Posterior vena cava (tissue), 2 donors: Measurements from ENCODE around the gene KDM4C. TPM values are rescaled to one million over a fixed set of nuclear protein-coding genes. Genes with fewer than 3 reads are reported as not detected.
"Not testable (repeated sequence)": the region's sequence is repeated elsewhere in the genome, so short reads cannot be mapped to it uniquely, and the experiment has no call there.

ENCODE experiments used
- DNase-seq: peaks from one replicate; pipeline ENCODE4 v3.0.0-alpha.2; 2020; ENCODE audit warnings: low spot score
- intact Hi-C, 2 donors: fragments of 100-400 bp; cut with DNase I; formaldehyde crosslinking; loops; one replicate each; pipeline versions ENCODE4 v1.14.1 to v1.14.2; 2022 to 2023
- total RNA-seq, 2 donors: library from RNA; stranded (reverse); fragmentation: NEBNext Ultra II Directional; extraction: Animal tissue kit (Norgen Biotek cat#: 25700); gene quantifications; one replicate each; pipeline ENCODE4 v1.2.1, GENCODE V29; 2021
- donor health status: DM: yes; HTN: yes; CAD: no.
- donor health status: DM: yes; HTN: yes; CAD: no.

The KDM4C gene
- total RNA-seq, 2 donors from 2014 or later: 31.1 to 36.7 TPM

- intact Hi-C loops: no loop called here
- no peak for DNase-seq
Observed at GRCh38 chr9:6943293-6943692, 185.5 kb downstream of the KDM4C start.

- DNase-seq: no peak
- intact Hi-C loops: no loop called here
Observed at GRCh38 chr9:6944093-6944551, 186.3 kb downstream of the KDM4C start.

GRCh38 chr9:6944896-6945295 is 187.1 kb downstream of the KDM4C start:
- DNase-seq: no peak
- intact Hi-C loops: no loop called here

GRCh38 chr9:6945816-6946215 is 188.0 kb downstream of the KDM4C start:
- DNase-seq: no peak
- intact Hi-C loops: no loop called here

- no peak for DNase-seq
- intact Hi-C loops: no loop called here
Observed at GRCh38 chr9:6946583-6947166, 188.9 kb downstream of the KDM4C start.

GRCh38 chr9:6948921-6949320 is 191.1 kb downstream of the KDM4C start:
- DNase-seq: not testable (repeated sequence)

GRCh38 chr9:6955251-6955921 is 197.6 kb downstream of the KDM4C start:
- DNase-seq: no peak
- intact Hi-C loops: no loop called here

More at GRCh38 chr9:6948921-6949320, 191.1 kb downstream of the KDM4C start:
- intact Hi-C loops: not testable (repeated sequence)

GRCh38 chr9:6956879-6957278 is 199.1 kb downstream of the KDM4C start:
- DNase-seq: no peak
- intact Hi-C loops: no loop called here

- intact Hi-C loops: no loop called here
- no peak for DNase-seq
Observed at GRCh38 chr9:6959270-6960000, 201.7 kb downstream of the KDM4C start.

GRCh38 chr9:6960777-6961176 is 203.0 kb downstream of the KDM4C start:
- DNase-seq: no peak
- intact Hi-C loops: no loop called here

- intact Hi-C loops: no loop called here
- no peak for DNase-seq
Observed at GRCh38 chr9:6961845-6962522, 204.2 kb downstream of the KDM4C start.

GRCh38 chr9:6965566-6965965 is 207.8 kb downstream of the KDM4C start:
- DNase-seq: no peak
- intact Hi-C loops: no loop called here

- intact Hi-C loops: no loop called here
- DNase-seq: no peak
Observed at GRCh38 chr9:6968271-6968670, 210.5 kb downstream of the KDM4C start.

GRCh38 chr9:6969805-6970204 is 212.0 kb downstream of the KDM4C start:
- intact Hi-C loops: no loop called here
- no peak for DNase-seq

- intact Hi-C loops: no loop called here
- no peak for DNase-seq
Observed at GRCh38 chr9:6973089-6973488, 215.3 kb downstream of the KDM4C start.

- intact Hi-C loops: no loop called here
- DNase-seq: no peak
Observed at GRCh38 chr9:6973762-6974161, 216.0 kb downstream of the KDM4C start.

GRCh38 chr9:6975198-6975597 is 217.4 kb downstream of the KDM4C start:
- no peak for DNase-seq
- intact Hi-C loops: no loop called here

GRCh38 chr9:6977761-6978160 is 220.0 kb downstream of the KDM4C start:
- no peak for DNase-seq
- intact Hi-C loops: no loop called here

- intact Hi-C loops: no loop called here
- DNase-seq: no peak
Observed at GRCh38 chr9:6978591-6978990, 220.8 kb downstream of the KDM4C start.

- no peak for DNase-seq
- intact Hi-C loops: no loop called here
Observed at GRCh38 chr9:6984941-6985578, 227.3 kb downstream of the KDM4C start.
